Measurements from ENCODE around the gene HERC5. TPM values are rescaled to one million over a fixed set of nuclear protein-coding genes. Genes with fewer than 3 reads are reported as not detected.

HERC5 gene
- total RNA-seq, 4 donors from 2014 or later = 2.1 to 9.2 (median 6.5) TPM

- Histone ChIP-seq H3K36me3 (peaks cover 0 to 32% (median 3%) of the 10 kb centered on the region in 3 donors), H3K4me3 (peak overlapping the region; percentile 81 to 95 (median 84)), H3K4me1 (peaks cover 0 to 47% (median 21%) of the 10 kb centered on the region in 4 donors), H3K27me3 (no peaks in the 10 kb centered on the region), H3K9me3 (no peaks in the 10 kb centered on the region), H3K27ac (peak overlapping the region; percentile 83 to 95 (median 90))
- no peak for TF ChIP-seq POLR2A (IDR thresholded peaks at IDR 0.05)
- TF ChIP-seq EP300 (IDR thresholded peaks at IDR 0.05) = peak in 1 of 2 donors; percentile 44
- DNase-seq (ENCODE audit: low spot score in 2 of 2) = peak in 1 of 2 donors; percentile 9
- WGBS, 2 donors = 1% methylated on average over 24 to 28 of the region's 28 CpGs
These were observed 65.9 kb downstream of the HERC5 start for GRCh38 chr4:88522702-88523324.

- peak; percentile 93 to 94 for DNase-seq (ENCODE audit: low spot score in 2 of 2)
- Histone ChIP-seq H3K27ac (peak within 1 kb of the TSS; percentile 83 to 95 (median 90)), H3K4me3 (peak within 1 kb of the TSS; percentile 81 to 95 (median 84)), H3K9me3 (no peaks in the 10 kb centered on the region), H3K27me3 (no peaks in the 10 kb centered on the region), H3K36me3 (peaks cover 0 to 27% (median 3%) of the 10 kb centered on the region in 3 donors), H3K4me1 (peaks cover 0 to 47% (median 21%) of the 10 kb centered on the region in 4 donors)
- peak in 1 of 2 donors; percentile 93 for TF ChIP-seq EP300 (IDR thresholded peaks at IDR 0.05)
- peak; percentile 75 to 90 for TF ChIP-seq POLR2A (IDR thresholded peaks at IDR 0.05)
- TF ChIP-seq CTCF (IDR thresholded peaks at IDR 0.05) = peak in 2 of 5 experiments; percentile 26 to 45
- 0 to 3% methylated on average over 14 to 36 of the region's 68 CpGs for WGBS, 2 donors
These were observed 66.6 kb downstream of the HERC5 start, which contains the start of gene PYURF for GRCh38 chr4:88523325-88524129. Gene PYURF, minus strand, starts transcription at chr4:88523776. Its CDS starts 76 bp downstream, at chr4:88523700.

- H3K4me3 ChIP-seq = peak overlapping the region; percentile 81 to 95 (median 84)
- peak overlapping the region; percentile 83 to 95 (median 90) for H3K27ac ChIP-seq
- no peak for DNase-seq (ENCODE audit: low spot score in 2 of 2)
- H3K4me1 ChIP-seq = peaks cover 0 to 47% (median 21%) of the 10 kb centered on the region in 4 donors
- H3K9me3 ChIP-seq = no peaks in the 10 kb centered on the region
- TF ChIP-seq EP300 (IDR thresholded peaks at IDR 0.05) = no peak
- H3K36me3 ChIP-seq = peaks cover 0 to 21% (median 3%) of the 10 kb centered on the region in 3 donors
- H3K27me3 ChIP-seq = no peaks in the 10 kb centered on the region
- 47 to 52% methylated on average over 2 of the region's 2 CpGs for WGBS, 2 donors
These were observed 67.3 kb downstream of the HERC5 start for GRCh38 chr4:88524171-88524570.

GRCh38 chr4:88526221-88526815 is 69.4 kb downstream of the HERC5 start:
- H3K27ac ChIP-seq = peak overlapping the region in 2 of 4 donors; percentile 31 to 36
- H3K4me3 ChIP-seq = no peak overlapping the region
- no peaks in the 10 kb centered on the region for H3K27me3 ChIP-seq
- no peak for DNase-seq (ENCODE audit: low spot score in 2 of 2)
- H3K4me1 ChIP-seq = peaks cover 0 to 40% (median 21%) of the 10 kb centered on the region in 4 donors
- no peaks in the 10 kb centered on the region for H3K9me3 ChIP-seq
- 11 to 24% methylated on average over 1 of the region's 1 CpG for WGBS, 2 donors
- TF ChIP-seq POLR2A (IDR thresholded peaks at IDR 0.05) (no peak), CTCF (IDR thresholded peaks at IDR 0.05) (peak in 2 of 5 experiments; percentile 14 to 33)
- peaks cover 0 to 3% (median under 1%) of the 10 kb centered on the region in 3 donors for H3K36me3 ChIP-seq

- TF ChIP-seq POLR2A (IDR thresholded peaks at IDR 0.05) (no peak), EP300 (IDR thresholded peaks at IDR 0.05) (no peak), CTCF (IDR thresholded peaks at IDR 0.05) (no peak)
- no peak for DNase-seq (ENCODE audit: low spot score in 2 of 2)
- Histone ChIP-seq H3K4me3 (no peak overlapping the region), H3K9me3 (no peaks in the 10 kb centered on the region), H3K36me3 (no peaks in the 10 kb centered on the region), H3K27me3 (no peaks in the 10 kb centered on the region), H3K27ac (no peak overlapping the region), H3K4me1 (peaks cover 0 to 27% (median 11%) of the 10 kb centered on the region in 4 donors)
- 92% methylated on average over 7 to 8 of the region's 8 CpGs for WGBS, 2 donors
These were observed 70.9 kb downstream of the HERC5 start for GRCh38 chr4:88527787-88528186.
